NCI-H1694 (cell line): ENCODE data around the gene TSPAN12.
"Not testable (repeated sequence)": the region's sequence is repeated elsewhere in the genome, so short reads cannot be mapped to it uniquely, and the experiment has no call there.

Experiments used
- DNase-seq: peaks from one replicate; lab custom pipeline; 2025; lab: John Stamatoyannopoulos, UW

The TSPAN12 gene, protein sequence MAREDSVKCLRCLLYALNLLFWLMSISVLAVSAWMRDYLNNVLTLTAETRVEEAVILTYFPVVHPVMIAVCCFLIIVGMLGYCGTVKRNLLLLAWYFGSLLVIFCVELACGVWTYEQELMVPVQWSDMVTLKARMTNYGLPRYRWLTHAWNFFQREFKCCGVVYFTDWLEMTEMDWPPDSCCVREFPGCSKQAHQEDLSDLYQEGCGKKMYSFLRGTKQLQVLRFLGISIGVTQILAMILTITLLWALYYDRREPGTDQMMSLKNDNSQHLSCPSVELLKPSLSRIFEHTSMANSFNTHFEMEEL

DNA sequence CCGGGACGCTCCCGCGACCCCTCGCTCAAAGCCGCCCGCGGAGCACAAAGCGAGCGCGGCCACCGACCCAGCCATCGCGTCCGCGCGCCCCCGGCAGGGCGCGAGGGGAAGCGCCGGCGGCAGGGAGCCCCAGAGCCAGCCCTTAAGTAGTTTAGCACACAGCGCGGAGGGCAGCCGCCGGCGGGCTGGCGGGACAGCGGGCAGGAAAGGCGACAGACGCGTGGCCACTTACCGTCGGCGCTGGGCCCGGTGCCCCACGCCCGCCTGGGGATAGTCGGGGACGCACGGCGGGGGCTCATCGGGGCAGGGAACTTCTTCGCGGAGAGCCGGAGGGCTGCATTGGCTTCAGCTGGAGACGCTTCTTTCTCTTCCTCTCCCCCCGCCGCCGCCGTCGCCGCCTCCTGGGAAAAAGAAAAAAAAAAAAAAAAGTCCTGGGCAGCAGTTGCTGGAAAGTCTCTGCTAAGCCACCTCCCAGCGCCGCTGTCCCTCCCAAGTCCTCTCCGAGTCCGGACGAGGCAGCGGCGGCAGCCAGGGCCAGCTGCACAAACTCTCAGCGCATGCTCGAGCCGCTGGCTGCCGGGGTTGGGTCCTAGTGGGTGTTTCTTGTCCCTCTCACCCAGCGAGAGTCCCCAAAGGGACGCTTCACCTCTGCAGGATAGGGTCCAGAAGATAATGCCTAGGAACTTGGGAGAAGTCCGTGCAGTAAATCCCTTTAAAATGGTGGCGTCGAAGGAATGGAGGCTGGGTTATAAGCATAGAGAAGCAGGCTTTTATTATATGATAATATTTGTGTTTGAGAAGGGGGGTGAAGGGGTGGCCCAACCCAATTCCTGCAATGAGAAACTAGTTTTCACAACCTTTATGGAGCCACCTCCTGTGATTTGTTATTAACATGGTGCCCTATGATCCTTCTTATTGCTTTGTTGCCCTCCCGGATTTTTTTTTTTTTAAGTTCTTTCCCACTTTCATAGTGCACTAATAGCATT, at the start of gene TSPAN12:
TSS of gene TSPAN12 (minus strand) at position 557 of the 986 bp plus-strand sequence. CDS start 1,381 bp downstream, outside the sequence.
- peak; percentile 51 for DNase-seq

GRCh38 chr7:120898715-120899499, 41.0 kb upstream of the TSPAN12 start:
- DNase-seq, result no peak

- not testable (repeated sequence) for DNase-seq
Measured at GRCh38 chr7:120895253-120895652, 37.3 kb upstream of the TSPAN12 start.

DNA sequence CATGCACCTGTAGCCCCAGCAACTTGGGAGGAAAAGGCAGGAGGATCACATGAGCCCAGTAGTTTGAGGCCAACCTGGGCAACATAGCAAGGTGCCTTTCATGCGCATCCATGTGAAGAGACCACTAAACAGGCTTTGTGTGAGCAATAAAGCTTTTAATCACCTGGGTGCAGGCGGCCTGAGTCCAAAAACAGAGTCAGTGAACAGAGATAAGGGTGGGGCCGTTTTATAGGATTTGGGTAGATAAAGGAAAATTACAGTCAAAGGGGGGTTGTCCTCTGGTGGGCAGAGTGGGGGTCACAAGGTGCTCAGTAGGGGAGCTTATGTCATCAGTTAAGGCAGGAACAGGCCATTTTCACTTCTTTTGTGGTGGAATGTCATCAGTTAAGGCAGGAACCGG, 27.7 kb upstream of the TSPAN12 start:
- DNase-seq, result not testable (repeated sequence)

- DNase-seq, result no peak
Measured at GRCh38 chr7:120877701-120878100, 19.8 kb upstream of the TSPAN12 start.

GRCh38 chr7:120876922-120877321, 19.0 kb upstream of the TSPAN12 start:
- DNase-seq, result no peak

DNA sequence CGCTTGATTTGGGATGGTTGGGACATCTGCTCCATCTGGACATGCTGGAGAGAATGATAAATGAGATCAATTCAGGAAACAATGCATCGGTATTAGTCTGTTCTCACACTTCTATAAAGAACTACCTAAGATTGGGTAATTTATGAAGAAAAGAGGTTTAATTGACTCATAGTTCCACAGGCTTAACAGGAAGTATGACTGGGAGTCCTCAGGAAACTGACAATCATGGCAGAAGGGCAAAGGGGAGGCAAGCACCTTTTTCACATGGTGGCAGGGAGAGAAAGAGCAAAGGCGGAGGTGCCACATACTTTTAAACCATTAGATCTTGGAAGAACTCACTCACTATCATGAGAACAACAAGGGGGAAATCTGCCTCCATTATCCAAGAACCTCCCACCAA, 16.8 kb upstream of the TSPAN12 start:
- DNase-seq, result no peak

DNA sequence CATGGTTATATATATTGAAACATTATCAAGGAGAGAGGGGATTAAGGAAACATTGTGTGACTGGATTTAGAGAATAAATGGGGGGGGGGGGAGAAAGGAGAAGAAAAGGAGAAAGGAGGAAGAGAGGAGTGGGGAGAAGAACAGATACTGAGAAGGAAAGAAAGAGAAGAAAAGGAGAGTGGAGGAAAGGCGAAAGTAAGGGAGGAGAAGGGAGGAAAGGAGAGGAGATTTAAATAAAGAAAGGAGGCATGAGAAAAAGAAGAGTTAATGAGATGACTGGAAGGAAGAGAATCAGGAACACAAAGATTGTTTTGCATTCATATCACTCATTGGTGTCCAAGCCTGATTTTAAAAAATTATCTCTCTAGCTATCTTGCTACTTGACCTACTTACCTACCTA, 16.1 kb upstream of the TSPAN12 start:
- no peak for DNase-seq

GRCh38 chr7:120873401-120873800, 15.5 kb upstream of the TSPAN12 start:
- DNase-seq, result no peak

GRCh38 chr7:120869700-120870099, 11.8 kb upstream of the TSPAN12 start:
- DNase-seq, result no peak

DNA sequence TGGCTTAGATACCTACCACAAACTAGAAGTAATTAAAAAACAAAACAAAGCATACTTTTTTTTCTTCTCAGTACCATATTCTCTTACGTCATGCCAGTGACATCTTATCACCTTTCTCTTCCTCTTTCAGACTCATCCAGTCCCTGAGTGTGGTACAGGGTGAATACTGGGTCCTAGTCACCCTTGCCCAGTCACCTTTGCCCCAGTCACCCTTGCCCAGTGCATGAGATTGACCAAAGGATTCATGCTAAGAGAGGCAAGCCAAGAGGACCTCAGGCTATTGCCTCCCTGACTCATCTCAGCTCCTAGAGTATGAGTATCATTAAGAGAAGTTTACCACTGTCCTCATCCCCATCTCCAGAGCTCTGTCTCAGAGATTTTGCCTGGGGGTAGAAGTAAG, 10.0 kb upstream of the TSPAN12 start:
- no peak for DNase-seq

- no peak for DNase-seq
Measured at GRCh38 chr7:120865191-120865981, 7.4 kb upstream of the TSPAN12 start.

- DNase-seq, result peak; percentile 60
Measured at GRCh38 chr7:120864141-120864900, 6.4 kb upstream of the TSPAN12 start.

- no peak for DNase-seq
Measured at GRCh38 chr7:120862987-120863590, 5.1 kb upstream of the TSPAN12 start.

DNA sequence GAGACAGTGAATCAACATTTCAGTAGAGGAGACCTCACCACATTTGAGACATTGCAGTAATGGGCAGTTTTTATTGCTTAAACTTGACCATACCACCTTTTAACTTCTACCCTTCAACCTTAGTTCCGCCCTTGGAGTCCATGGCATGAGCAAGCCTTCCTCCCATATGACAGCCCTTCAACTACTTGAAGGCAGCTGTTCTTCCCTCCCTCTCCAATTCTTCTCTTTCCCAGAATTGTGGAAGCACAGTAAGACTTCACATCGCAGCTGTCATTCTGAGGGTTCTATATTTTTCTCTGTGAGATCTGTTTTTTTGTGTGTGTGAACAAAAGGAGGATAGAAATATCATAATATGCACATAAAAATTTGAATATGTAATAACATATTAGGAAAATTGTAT, 2.2 kb upstream of the TSPAN12 start:
- no peak for DNase-seq

GRCh38 chr7:120859459-120859858, 1.5 kb upstream of the TSPAN12 start:
- no peak for DNase-seq

DNA sequence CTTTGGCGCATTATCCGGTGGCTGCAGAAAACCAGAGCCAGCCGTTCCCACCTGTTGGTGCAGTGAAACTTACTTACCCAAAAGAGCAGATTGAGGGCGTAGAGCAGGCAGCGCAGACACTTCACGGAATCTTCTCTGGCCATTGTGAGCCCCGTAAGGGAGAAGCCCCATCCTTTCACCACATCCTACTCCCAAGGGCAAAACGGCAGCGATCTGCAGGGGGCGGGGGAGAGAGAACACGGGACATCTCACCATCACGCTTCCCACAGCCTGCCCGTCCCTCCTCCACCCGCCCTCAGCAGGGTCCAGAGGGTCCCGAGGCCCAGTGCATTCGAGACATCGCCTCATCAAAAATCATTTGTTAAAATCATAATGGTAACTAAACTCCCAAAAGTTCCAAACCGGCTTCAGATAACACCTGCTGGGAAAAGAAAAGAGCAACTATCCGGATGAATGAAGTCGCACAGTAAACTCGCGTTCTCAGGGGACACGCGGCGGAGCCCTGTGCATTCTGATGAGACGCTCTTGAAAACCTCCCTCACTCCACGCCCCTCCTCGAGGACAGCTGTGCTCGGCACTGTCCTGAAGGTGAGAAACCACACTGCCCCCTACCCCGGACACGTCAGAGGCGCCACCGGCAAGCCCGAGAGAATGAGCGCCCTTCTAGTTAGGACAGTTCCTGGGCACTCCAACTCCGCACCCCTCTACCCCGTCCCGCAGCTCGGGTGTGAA, 1.2 kb downstream of the TSPAN12 start:
- peak; percentile 20 for DNase-seq

GRCh38 chr7:120856198-120856597, 1.7 kb downstream of the TSPAN12 start:
- no peak for DNase-seq

DNA sequence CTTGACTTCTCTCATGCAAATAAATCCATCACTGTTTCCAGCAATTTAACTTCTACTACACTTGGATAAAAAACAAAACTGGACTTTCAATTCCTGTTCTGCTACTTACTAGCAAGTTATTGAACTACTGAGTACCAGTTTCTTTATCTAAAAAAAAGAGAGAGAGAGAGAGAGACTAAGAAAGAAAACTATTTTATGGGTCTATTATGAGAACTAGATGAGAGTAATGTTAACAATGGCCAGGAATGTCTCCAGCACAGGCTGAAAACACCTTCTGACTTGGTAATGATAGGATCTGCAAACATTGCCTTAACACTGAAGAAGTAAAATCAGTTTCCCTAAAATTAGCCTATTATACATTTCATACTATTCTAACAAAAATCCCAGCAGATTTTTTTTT, 5.2 kb downstream of the TSPAN12 start:
- DNase-seq, result no peak
